Ovary (tissue), 3 donors: ENCODE results near the gene SLC2A5.

Experiments used
- CTCF ChIP-seq, 3 donors: fragments of 450-650 bp in 2 of 3; fragments of 200-600 bp in 1 of 3; IDR thresholded peaks; one replicate each; pipeline versions ENCODE4 v1.5.1 to v1.8.0; 2016 to 2022; ENCODE audit warnings: antibody characterized with exemption in 3 of 3, mild to moderate bottlenecking in 1 of 3
- POLR2A ChIP-seq: fragments of 450-650 bp; IDR thresholded peaks from one replicate; pipeline ENCODE4 v1.6.1; 2017; ENCODE audit warnings: antibody characterized with exemption, mild to moderate bottlenecking, moderate library complexity
- donor health status: DM: no; HTN: no; CAD: no.

- TF ChIP-seq CTCF (IDR thresholded peaks at IDR 0.05) (no peak), POLR2A (no peak)
Measured at GRCh38 chr1:9111957-9112356, 42.5 kb upstream of the SLC2A5 start.
